Measurements from ENCODE around the gene SNN.

- TF ChIP-seq CREB1 (CRISPR knock-in tag; IDR thresholded peaks at IDR 0.05) (no peak), ATF1 (CRISPR knock-in tag; IDR thresholded peaks at IDR 0.05) (no peak), FOXJ3 (CRISPR knock-in tag; IDR thresholded peaks at IDR 0.05; ENCODE audit: borderline replicate concordance) (no peak)
Observed at GRCh38 chr16:11687601-11688519, 19.6 kb downstream of the SNN start.
